ENCODE measurements around the gene DHRSX.

GRCh38 chrX:2177541-2177940, 323.2 kb downstream of the DHRSX start:
- TF ChIP-seq EP300 (conservative IDR thresholded peaks at IDR 0.05; ENCODE audit: poor library complexity, severe bottlenecking) (no peak), EZH2 (IDR thresholded peaks at IDR 0.05; ENCODE audit: borderline replicate concordance, insufficient read depth, low read length, poor library complexity, severe bottlenecking) (no peak), CTCF (IDR thresholded peaks at IDR 0.05; ENCODE audit: poor library complexity, severe bottlenecking) (no peak), POLR2AphosphoS5 (IDR thresholded peaks at IDR 0.05) (no peak), REST (IDR thresholded peaks at IDR 0.05; ENCODE audit: borderline replicate concordance) (no peak), MXI1 (conservative IDR thresholded peaks at IDR 0.05; ENCODE audit: poor library complexity, severe bottlenecking) (no peak)

Measured in neural cell (in vitro differentiated cells).